Mucosa of gallbladder (tissue), 1 donor: ENCODE results near the gene MX2. TPM values are rescaled to one million over a fixed set of nuclear protein-coding genes. Genes with fewer than 3 reads are reported as not detected.
A peak's percentile ranks its signal among the peaks of the same experiment; 100 is the strongest.
"Not testable (repeated sequence)": the region's sequence is repeated elsewhere in the genome, so short reads cannot be mapped to it uniquely, and the experiment has no call there.

Source experiments
- DNase-seq: peaks from one replicate; pipeline ENCODE4 v3.0.0-alpha.2; 2020; ENCODE audit warnings: low spot score
- total RNA-seq: library from RNA; stranded (reverse); gene quantifications from one replicate; pipeline ENCODE4 v1.2.1, GENCODE V29; 2021
- donor health status: DM: no; HTN: no; CAD: no.

Gene MX2
- 18.1 TPM for total RNA-seq

GRCh38 chr21:41361786-41362604 lies at the start of gene MX2:
MX2 (plus strand) TSS chr21:41362027; CDS start chr21:41376907, 14,880 bp downstream.
- peak; percentile 65 for DNase-seq

GRCh38 chr21:41313285-41314164 lies 48.3 kb upstream of the MX2 start:
- DNase-seq = not testable (repeated sequence)

GRCh38 chr21:41315726-41316125 lies 46.1 kb upstream of the MX2 start:
- no peak for DNase-seq

- DNase-seq = no peak
These were observed 45.4 kb upstream of the MX2 start, which contains the start of gene FAM3B for GRCh38 chr21:41316200-41317062. FAM3B (plus strand) TSS chr21:41316801; CDS start chr21:41316880, 79 bp downstream.

GRCh38 chr21:41317063-41317392 lies 44.8 kb upstream of the MX2 start:
- no peak for DNase-seq

GRCh38 chr21:41317458-41317857 lies 44.4 kb upstream of the MX2 start:
- DNase-seq = no peak

GRCh38 chr21:41318218-41318617 lies 43.6 kb upstream of the MX2 start:
- DNase-seq = no peak

GRCh38 chr21:41319273-41319672 lies 42.6 kb upstream of the MX2 start:
- no peak for DNase-seq

GRCh38 chr21:41321211-41321907 lies 40.5 kb upstream of the MX2 start:
- no peak for DNase-seq

- DNase-seq = no peak
These were observed 39.8 kb upstream of the MX2 start for GRCh38 chr21:41321908-41322495.

- no peak for DNase-seq
These were observed 39.1 kb upstream of the MX2 start for GRCh38 chr21:41322496-41323382.

- no peak for DNase-seq
These were observed 36.5 kb upstream of the MX2 start for GRCh38 chr21:41325138-41325912.

GRCh38 chr21:41326414-41327080 lies 35.3 kb upstream of the MX2 start:
- peak; percentile 81 for DNase-seq

- no peak for DNase-seq
These were observed 34.1 kb upstream of the MX2 start for GRCh38 chr21:41327753-41328152.

GRCh38 chr21:41328660-41329607 lies 32.9 kb upstream of the MX2 start:
- DNase-seq = no peak

- DNase-seq = no peak
These were observed 28.1 kb upstream of the MX2 start for GRCh38 chr21:41333752-41334151.

GRCh38 chr21:41337515-41337914 lies 24.3 kb upstream of the MX2 start:
- no peak for DNase-seq
